Fibroblast of lung (primary cell): ENCODE data around the gene ZDHHC11.

Experiments
- CTCF ChIP-seq, 2 donors: IDR thresholded peaks in 1 of 2; conservative IDR thresholded peaks in 1 of 2; 1 replicate in 1 of 2; 2 replicates in 1 of 2; pipeline ENCODE4 v1.5.1; 2011 to 2012; ENCODE audit warnings: low read length in 2 of 2, control low read depth in 1 of 2, inconsistent platforms in 1 of 2, low read depth in 1 of 2, mild to moderate bottlenecking in 1 of 2
- EZH2 ChIP-seq: IDR thresholded peaks from 2 replicates; pipeline ENCODE4 v1.5.1; 2012; ENCODE audit warnings: low read length, control low read depth, mild to moderate bottlenecking; ENCODE audit errors: missing control alignments

- TF ChIP-seq CTCF (conservative IDR thresholded peaks at IDR 0.05 in 1 of 2, IDR thresholded peaks at IDR 0.05 in 1 of 2; ENCODE audit: low read depth in 1 of 2, low read length in 2 of 2), result no peak
- TF ChIP-seq EZH2, result no peak
Observed at GRCh38 chr5:852018-852417, 1.2 kb upstream of the ZDHHC11 start.
